BE2C (cell line): Measurements from ENCODE around the gene C1orf35.

Source experiments
- DNase-seq: peaks from one replicate; pipeline ENCODE4 v3.0.0-alpha.2; 2020
- H3K27me3 ChIP-seq: fragments of 250-450 bp; sonication (Bioruptor Pico); 2 replicates; pipeline ENCODE4 v1.5.1; 2020; ENCODE audit warnings: mild to moderate bottlenecking
- H3K36me3 ChIP-seq: fragments of 250-450 bp; sonication (Bioruptor Pico); 2 replicates; pipeline ENCODE4 v1.5.1; 2020; ENCODE audit warnings: mild to moderate bottlenecking
- H3K4me1 ChIP-seq: fragments of 250-450 bp; sonication (Bioruptor Pico); 2 replicates; pipeline ENCODE4 v1.5.1; 2020
- H3K4me3 ChIP-seq: 2 replicates; pipeline ENCODE4 v1.5.1; 2011; ENCODE audit warnings: low read depth, low read length
- H3K9me3 ChIP-seq: fragments of 250-450 bp; sonication (Bioruptor Pico); 2 replicates; pipeline ENCODE4 v1.5.1; 2020
- CTCF ChIP-seq: IDR thresholded peaks from 2 replicates; pipeline ENCODE4 v1.5.1; 2012; ENCODE audit warnings: mild to moderate bottlenecking, low read depth, low read length

Gene C1orf35

GRCh38 chr1:228122921-228123441 lies 19.9 kb upstream of the C1orf35 start:
- no peak for TF ChIP-seq CTCF
- H3K27me3 ChIP-seq, result no peaks in the 10 kb centered on the region

GRCh38 chr1:228120857-228121489 lies 17.8 kb upstream of the C1orf35 start:
- DNase-seq, result no peak

More at GRCh38 chr1:228122921-228123441, 19.9 kb upstream of the C1orf35 start:
- H3K4me1 ChIP-seq, result no peaks in the 10 kb centered on the region
- no peak overlapping the region for H3K4me3 ChIP-seq
- H3K36me3 ChIP-seq, result no peaks in the 10 kb centered on the region
- no peaks in the 10 kb centered on the region for H3K9me3 ChIP-seq
- DNase-seq, result no peak

GRCh38 chr1:228120351-228120750 lies 17.2 kb upstream of the C1orf35 start:
- TF ChIP-seq CTCF, result no peak
- Histone ChIP-seq H3K27me3 (no peaks in the 10 kb centered on the region), H3K4me3 (no peak overlapping the region), H3K9me3 (no peaks in the 10 kb centered on the region), H3K36me3 (no peaks in the 10 kb centered on the region), H3K4me1 (no peaks in the 10 kb centered on the region)
- DNase-seq, result no peak

More at GRCh38 chr1:228120857-228121489, 17.8 kb upstream of the C1orf35 start:
- no peak for TF ChIP-seq CTCF
- H3K36me3 ChIP-seq, result no peaks in the 10 kb centered on the region
- no peaks in the 10 kb centered on the region for H3K4me1 ChIP-seq
- H3K9me3 ChIP-seq, result no peaks in the 10 kb centered on the region
- H3K27me3 ChIP-seq, result no peaks in the 10 kb centered on the region
- H3K4me3 ChIP-seq, result no peak overlapping the region

GRCh38 chr1:228118040-228118439 lies 14.9 kb upstream of the C1orf35 start:
- no peak for TF ChIP-seq CTCF
- DNase-seq, result no peak
- H3K4me1 ChIP-seq, result no peaks in the 10 kb centered on the region
- H3K27me3 ChIP-seq, result no peaks in the 10 kb centered on the region
- H3K9me3 ChIP-seq, result no peaks in the 10 kb centered on the region
- no peak overlapping the region for H3K4me3 ChIP-seq
- no peaks in the 10 kb centered on the region for H3K36me3 ChIP-seq

GRCh38 chr1:228117335-228117734 lies 14.2 kb upstream of the C1orf35 start:
- Histone ChIP-seq H3K9me3 (no peaks in the 10 kb centered on the region), H3K27me3 (no peaks in the 10 kb centered on the region), H3K36me3 (no peaks in the 10 kb centered on the region), H3K4me3 (no peak overlapping the region), H3K4me1 (no peaks in the 10 kb centered on the region)
- TF ChIP-seq CTCF, result no peak
- no peak for DNase-seq

GRCh38 chr1:228114827-228115226 lies 11.7 kb upstream of the C1orf35 start:
- no peak for TF ChIP-seq CTCF
- Histone ChIP-seq H3K27me3 (no peaks in the 10 kb centered on the region), H3K4me1 (no peaks in the 10 kb centered on the region), H3K9me3 (no peaks in the 10 kb centered on the region), H3K36me3 (no peaks in the 10 kb centered on the region), H3K4me3 (no peak overlapping the region)
- no peak for DNase-seq
